DND-41 (cell line): Measurements from ENCODE around the gene TTLL8.

Source experiments
- ATAC-seq: fragments of 200-7000 bp; cut with Tn5 transposase; 3 replicates; pipeline ENCODE4 v1.9.1; 2021; ENCODE audit warnings: low read depth; ENCODE audit not compliant: insufficient read depth
- DNase-seq: peaks from one replicate; pipeline ENCODE4 v3.0.0-alpha.2; 2020
- H2AFZ ChIP-seq: 2 replicates; pipeline ENCODE4 v1.6.0; 2012; ENCODE audit warnings: low read depth, low read length
- H3K27ac ChIP-seq: 2 replicates; pipeline ENCODE4 v1.5.1; 2012; ENCODE audit warnings: low read length, inconsistent platforms
- H3K27me3 ChIP-seq: fragments of 200-600 bp; sonication (generic); 2 replicates; pipeline ENCODE4 v1.6.0; 2012; ENCODE audit warnings: low read length, mild to moderate bottlenecking, inconsistent platforms; ENCODE audit not compliant: insufficient read depth, poor library complexity
- H3K36me3 ChIP-seq: 2 replicates; pipeline ENCODE4 v1.5.1; 2012; ENCODE audit warnings: low read length, inconsistent platforms; ENCODE audit not compliant: insufficient read depth
- H3K4me1 ChIP-seq: 2 replicates; pipeline ENCODE4 v1.5.1; 2012; ENCODE audit warnings: mild to moderate bottlenecking, low read length; ENCODE audit not compliant: insufficient read depth
- H3K4me2 ChIP-seq: 2 replicates; pipeline ENCODE4 v1.6.0; 2012; ENCODE audit warnings: mild to moderate bottlenecking, moderate library complexity, low read length, inconsistent platforms; ENCODE audit not compliant: insufficient read depth
- H3K4me3 ChIP-seq, 2 experiments: fragments of 200-600 bp in 1 of 2; shearing (Covaris generic) in 1 of 2; 2 replicates each; pipeline ENCODE4 v1.5.1; 2012 to 2016; ENCODE audit warnings: inconsistent platforms in 2 of 2, low read length in 2 of 2, mild to moderate bottlenecking in 2 of 2, low read depth in 1 of 2, moderate library complexity in 1 of 2
- H3K79me2 ChIP-seq: 2 replicates; pipeline ENCODE4 v1.6.0; 2012; ENCODE audit warnings: low read length, inconsistent platforms; ENCODE audit not compliant: insufficient read depth
- H3K9ac ChIP-seq: 2 replicates; pipeline ENCODE4 v1.6.0; 2012; ENCODE audit warnings: low read depth, mild to moderate bottlenecking, inconsistent platforms, low read length, moderate library complexity
- H3K9me3 ChIP-seq: 2 replicates; pipeline ENCODE4 v1.5.1; 2012; ENCODE audit warnings: low read length, moderate library complexity, mild to moderate bottlenecking, inconsistent platforms; ENCODE audit not compliant: insufficient read depth, severe bottlenecking
- H4K20me1 ChIP-seq: 2 replicates; pipeline ENCODE4 v1.6.0; 2012; ENCODE audit warnings: low read length; ENCODE audit not compliant: insufficient read depth
- EZH2 ChIP-seq: IDR thresholded peaks from 3 replicates; pipeline ENCODE4 v1.6.1; 2012; ENCODE audit warnings: borderline replicate concordance, low read depth, mild to moderate bottlenecking, moderate library complexity, low read length, inconsistent platforms; ENCODE audit not compliant: severe bottlenecking
- TF ChIP-seq, protein P1 (sequence below): IDR thresholded peaks from 2 replicates; pipeline ENCODE4 v1.5.1; 2012; ENCODE audit warnings: borderline replicate concordance, low read length, moderate library complexity, mild to moderate bottlenecking; ENCODE audit not compliant: poor library complexity, severe bottlenecking; ENCODE audit errors: extremely low read depth

Gene TTLL8

DNA sequence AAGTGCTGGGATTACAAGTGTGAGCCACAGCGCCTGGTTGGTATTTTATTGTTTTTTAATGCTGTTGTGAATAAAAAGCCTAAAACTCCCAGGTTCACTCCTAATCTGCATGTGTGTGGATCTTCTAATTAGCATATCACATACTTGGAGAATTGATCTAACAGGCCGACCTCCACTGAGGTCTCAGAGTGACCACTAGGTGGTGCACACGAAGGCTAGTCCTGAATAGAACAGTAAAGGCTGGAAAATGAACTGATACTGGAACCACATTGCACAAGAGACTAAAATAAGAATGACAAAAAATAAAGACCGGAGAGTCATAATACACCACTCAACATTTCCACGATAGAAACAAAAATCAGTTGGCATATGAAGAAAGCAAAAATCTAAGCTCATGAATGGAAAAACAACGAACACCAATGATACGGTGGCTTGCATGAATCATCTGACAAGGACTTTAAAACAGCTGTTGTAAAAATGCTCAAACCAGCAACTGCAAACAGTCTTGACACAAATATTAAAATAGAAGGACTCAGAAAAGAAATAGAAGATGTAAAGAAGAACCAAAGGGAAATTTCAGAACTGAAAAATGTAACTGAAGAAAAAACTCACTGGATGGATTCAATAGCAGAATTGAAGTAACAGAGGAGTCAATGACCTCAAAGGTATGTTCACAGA is 78.4 kb downstream of the TTLL8 start:
- no peak overlapping the region for H2AFZ ChIP-seq
- H3K4me3 ChIP-seq, result no peak overlapping the region
- H3K4me2 ChIP-seq, result no peak overlapping the region
- H3K9ac ChIP-seq, result no peak overlapping the region
- no peaks in the 10 kb centered on the region for H3K9me3 ChIP-seq
- no peaks in the 10 kb centered on the region for H3K79me2 ChIP-seq
- no peaks in the 10 kb centered on the region for H3K27me3 ChIP-seq
- ATAC-seq, result peak; percentile 40; the same call in 1 of the 3 replicates
- H3K27ac ChIP-seq, result no peak overlapping the region
- DNase-seq, result no peak
- no peaks in the 10 kb centered on the region for H3K4me1 ChIP-seq
- no peaks in the 10 kb centered on the region for H3K36me3 ChIP-seq
- TF ChIP-seq, protein P1, sequence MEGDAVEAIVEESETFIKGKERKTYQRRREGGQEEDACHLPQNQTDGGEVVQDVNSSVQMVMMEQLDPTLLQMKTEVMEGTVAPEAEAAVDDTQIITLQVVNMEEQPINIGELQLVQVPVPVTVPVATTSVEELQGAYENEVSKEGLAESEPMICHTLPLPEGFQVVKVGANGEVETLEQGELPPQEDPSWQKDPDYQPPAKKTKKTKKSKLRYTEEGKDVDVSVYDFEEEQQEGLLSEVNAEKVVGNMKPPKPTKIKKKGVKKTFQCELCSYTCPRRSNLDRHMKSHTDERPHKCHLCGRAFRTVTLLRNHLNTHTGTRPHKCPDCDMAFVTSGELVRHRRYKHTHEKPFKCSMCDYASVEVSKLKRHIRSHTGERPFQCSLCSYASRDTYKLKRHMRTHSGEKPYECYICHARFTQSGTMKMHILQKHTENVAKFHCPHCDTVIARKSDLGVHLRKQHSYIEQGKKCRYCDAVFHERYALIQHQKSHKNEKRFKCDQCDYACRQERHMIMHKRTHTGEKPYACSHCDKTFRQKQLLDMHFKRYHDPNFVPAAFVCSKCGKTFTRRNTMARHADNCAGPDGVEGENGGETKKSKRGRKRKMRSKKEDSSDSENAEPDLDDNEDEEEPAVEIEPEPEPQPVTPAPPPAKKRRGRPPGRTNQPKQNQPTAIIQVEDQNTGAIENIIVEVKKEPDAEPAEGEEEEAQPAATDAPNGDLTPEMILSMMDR, result peak; percentile 65
- TF ChIP-seq EZH2, result no peak
- peaks cover 5% of the 10 kb centered on the region; the same call in 1 of the 2 replicates for H4K20me1 ChIP-seq

DNA sequence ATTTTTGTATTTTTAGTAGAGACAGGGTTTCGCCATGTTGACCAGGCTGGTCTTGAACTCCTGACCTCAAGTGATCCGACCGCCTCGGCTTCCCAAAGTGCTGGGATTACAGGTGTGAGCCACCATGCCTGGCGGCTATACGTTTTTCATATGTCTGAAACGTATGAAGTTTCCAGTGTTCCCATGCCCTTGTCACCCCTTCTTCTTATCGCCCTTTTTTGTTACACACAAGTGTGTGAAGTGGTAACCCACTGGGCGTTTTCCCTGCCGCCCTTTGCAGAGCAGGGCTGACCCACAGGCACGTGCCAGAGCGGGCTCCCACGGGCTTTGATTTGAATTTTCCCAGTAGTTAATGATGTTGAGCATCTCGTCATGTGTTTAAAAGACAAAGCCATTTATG is 80.5 kb downstream of the TTLL8 start:
- no peak overlapping the region for H3K4me2 ChIP-seq
- H3K79me2 ChIP-seq, result no peaks in the 10 kb centered on the region
- H3K4me1 ChIP-seq, result peaks cover 3% of the 10 kb centered on the region; the same call in 1 of the 2 replicates
- H4K20me1 ChIP-seq, result peaks cover 5% of the 10 kb centered on the region; the same call in 1 of the 2 replicates
- no peaks in the 10 kb centered on the region for H3K9me3 ChIP-seq
- no peak overlapping the region for H3K4me3 ChIP-seq
- TF ChIP-seq, protein P1, result no peak
- TF ChIP-seq EZH2, result no peak
- H3K27me3 ChIP-seq, result no peaks in the 10 kb centered on the region
- H3K9ac ChIP-seq, result no peak overlapping the region
- no peaks in the 10 kb centered on the region for H3K36me3 ChIP-seq
- H2AFZ ChIP-seq, result no peak overlapping the region
- H3K27ac ChIP-seq, result no peak overlapping the region
- no peak for DNase-seq
- ATAC-seq, result no peak

DNA sequence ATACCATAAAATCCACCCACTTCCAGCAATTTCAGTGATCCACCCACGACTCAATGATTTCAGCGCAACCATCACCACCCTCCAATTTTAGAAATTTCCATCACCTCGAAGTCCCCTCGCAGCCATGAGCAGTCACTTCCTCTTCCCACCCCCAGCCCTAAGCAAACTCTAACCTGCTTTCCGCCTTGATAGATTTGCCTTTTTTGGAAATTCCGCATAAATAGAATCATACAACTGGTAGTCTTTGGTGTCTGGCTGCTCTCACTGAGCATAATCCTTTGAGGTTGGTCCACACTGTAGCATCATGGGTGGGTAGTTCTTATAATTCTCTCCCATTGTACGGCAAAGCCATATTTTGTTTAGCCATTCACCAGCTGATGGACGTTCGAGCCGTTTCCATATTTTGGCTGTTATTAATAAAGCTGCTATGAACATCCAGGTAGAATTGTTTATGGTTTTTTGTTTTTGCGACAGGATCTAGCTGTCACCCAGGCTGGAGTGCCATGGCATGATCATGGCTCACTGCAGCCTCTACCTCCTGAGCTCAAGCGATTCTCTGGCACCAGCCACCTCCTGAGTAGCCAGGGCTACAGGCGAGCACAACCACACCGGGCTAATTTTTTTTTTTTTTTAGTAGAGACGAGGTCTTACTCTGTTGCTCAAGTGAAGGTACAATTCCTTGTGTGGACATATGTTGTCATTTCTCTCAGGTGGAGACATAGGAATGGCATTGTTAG is 81.5 kb downstream of the TTLL8 start:
- Histone ChIP-seq H3K4me2 (no peak overlapping the region), H3K27ac (no peak overlapping the region), H3K79me2 (no peaks in the 10 kb centered on the region), H3K27me3 (no peaks in the 10 kb centered on the region), H3K4me1 (peaks cover 12% of the 10 kb centered on the region), H4K20me1 (peaks cover 5% of the 10 kb centered on the region; the same call in 1 of the 2 replicates), H3K4me3 (no peak overlapping the region), H3K36me3 (no peaks in the 10 kb centered on the region), H3K9ac (no peak overlapping the region), H3K9me3 (no peaks in the 10 kb centered on the region), H2AFZ (no peak overlapping the region)
- no peak for TF ChIP-seq EZH2
- ATAC-seq, result no peak
- no peak for DNase-seq
